Hematopoietic multipotent progenitor cell treated with erythropoietin and hydrocortisone succinate and interleukin-3 and kit ligand, for 8 days (in vitro differentiated cells): Measurements from ENCODE around the gene KRTAP2-1.
"Not testable (repeated sequence)": the region's sequence is repeated elsewhere in the genome, so short reads cannot be mapped to it uniquely, and the experiment has no call there.

Source experiments
- DNase-seq: peaks from one replicate; pipeline ENCODE4 v3.0.0-alpha.2; 2015

KRTAP2-1 gene

GRCh38 chr17:41055130-41055529 lies 8.0 kb upstream of the KRTAP2-1 start, which contains the start of gene KRTAP2-2:
TSS of gene KRTAP2-2 (minus strand) at chr17:41055230. CDS start at chr17:41055211, 19 bp downstream.
- not testable (repeated sequence) for DNase-seq

- not testable (repeated sequence) for DNase-seq
These were observed 7.4 kb upstream of the KRTAP2-1 start for GRCh38 chr17:41054556-41054955.

- no peak for DNase-seq
These were observed 6.9 kb upstream of the KRTAP2-1 start for GRCh38 chr17:41054025-41054424.

- DNase-seq, result no peak
These were observed 5.5 kb upstream of the KRTAP2-1 start for GRCh38 chr17:41052566-41052965.

GRCh38 chr17:41049110-41049509 lies 2.0 kb upstream of the KRTAP2-1 start:
- no peak for DNase-seq

GRCh38 chr17:41048441-41048840 lies 1.3 kb upstream of the KRTAP2-1 start:
- no peak for DNase-seq

GRCh38 chr17:41042953-41043352 lies 4.2 kb downstream of the KRTAP2-1 start:
- DNase-seq, result no peak

- DNase-seq, result not testable (repeated sequence)
These were observed 6.1 kb downstream of the KRTAP2-1 start, which contains the start of gene KRTAP1-1 for GRCh38 chr17:41040783-41041571. TSS of gene KRTAP1-1 (minus strand) at chr17:41041450. CDS start at chr17:41041397, 53 bp downstream.

- DNase-seq, result no peak
These were observed 9.2 kb downstream of the KRTAP2-1 start for GRCh38 chr17:41037853-41038350.

GRCh38 chr17:41034346-41034935 lies 12.7 kb downstream of the KRTAP2-1 start, which contains the start of gene KRTAP1-3:
TSS of gene KRTAP1-3 (minus strand) at chr17:41034874. CDS start at chr17:41034821, 53 bp downstream.
- DNase-seq, result not testable (repeated sequence)

- DNase-seq, result no peak
These were observed 17.4 kb downstream of the KRTAP2-1 start, which contains the start of gene KRTAP1-4 for GRCh38 chr17:41029633-41030245. TSS of gene KRTAP1-4 (minus strand) at chr17:41030195. CDS start at chr17:41030078, 117 bp downstream.

- no peak for DNase-seq
These were observed 20.2 kb downstream of the KRTAP2-1 start, which contains the start of gene KRTAP1-5 for GRCh38 chr17:41026715-41027471. TSS of gene KRTAP1-5 (minus strand) at chr17:41027208. CDS start at chr17:41027155, 53 bp downstream.

GRCh38 chr17:41024697-41025096 lies 22.4 kb downstream of the KRTAP2-1 start:
- DNase-seq, result no peak

- no peak for DNase-seq
These were observed 26.8 kb downstream of the KRTAP2-1 start for GRCh38 chr17:41020336-41020735.

GRCh38 chr17:41019415-41019814 lies 27.7 kb downstream of the KRTAP2-1 start:
- DNase-seq, result no peak

- DNase-seq, result no peak
These were observed 28.6 kb downstream of the KRTAP2-1 start for GRCh38 chr17:41018541-41018940.

GRCh38 chr17:41016578-41017215 lies 30.4 kb downstream of the KRTAP2-1 start:
- DNase-seq, result no peak

GRCh38 chr17:41015454-41015853 lies 31.7 kb downstream of the KRTAP2-1 start:
- DNase-seq, result no peak

GRCh38 chr17:41013606-41014005 lies 33.5 kb downstream of the KRTAP2-1 start:
- no peak for DNase-seq

GRCh38 chr17:41013181-41013580 lies 33.9 kb downstream of the KRTAP2-1 start:
- no peak for DNase-seq

- DNase-seq, result no peak
These were observed 34.6 kb downstream of the KRTAP2-1 start for GRCh38 chr17:41012326-41013120.
